ENCODE data around the gene IRAK4.

- TF ChIP-seq CTCF (IDR thresholded peaks at IDR 0.05) (no peak), POLR2A (IDR thresholded peaks at IDR 0.05) (no peak)
Observed at GRCh38 chr12:43711348-43711747, 47.4 kb upstream of the IRAK4 start.

Measured in right lobe of liver (tissue), 4 donors.